HL-60 (cell line): ENCODE data around the gene NMNAT3.

ENCODE experiments used
- GABPA ChIP-seq: IDR thresholded peaks from 2 replicates; pipeline ENCODE4 v1.6.1; 2012; ENCODE audit warnings: low read depth
- POLR2AphosphoS5 ChIP-seq: IDR thresholded peaks from 2 replicates; pipeline ENCODE4 v1.6.1; 2012; ENCODE audit warnings: low read depth
- TF ChIP-seq, protein P1 (sequence below): IDR thresholded peaks from one replicate; pipeline ENCODE4 v1.5.1; 2011; ENCODE audit warnings: low read length, control low read depth, inconsistent platforms; ENCODE audit not compliant: insufficient read depth
- TF ChIP-seq, protein P2 (sequence below): IDR thresholded peaks from 2 replicates; pipeline ENCODE4 v1.6.1; 2012; ENCODE audit warnings: low read depth; ENCODE audit not compliant: insufficient replicate concordance

DNA sequence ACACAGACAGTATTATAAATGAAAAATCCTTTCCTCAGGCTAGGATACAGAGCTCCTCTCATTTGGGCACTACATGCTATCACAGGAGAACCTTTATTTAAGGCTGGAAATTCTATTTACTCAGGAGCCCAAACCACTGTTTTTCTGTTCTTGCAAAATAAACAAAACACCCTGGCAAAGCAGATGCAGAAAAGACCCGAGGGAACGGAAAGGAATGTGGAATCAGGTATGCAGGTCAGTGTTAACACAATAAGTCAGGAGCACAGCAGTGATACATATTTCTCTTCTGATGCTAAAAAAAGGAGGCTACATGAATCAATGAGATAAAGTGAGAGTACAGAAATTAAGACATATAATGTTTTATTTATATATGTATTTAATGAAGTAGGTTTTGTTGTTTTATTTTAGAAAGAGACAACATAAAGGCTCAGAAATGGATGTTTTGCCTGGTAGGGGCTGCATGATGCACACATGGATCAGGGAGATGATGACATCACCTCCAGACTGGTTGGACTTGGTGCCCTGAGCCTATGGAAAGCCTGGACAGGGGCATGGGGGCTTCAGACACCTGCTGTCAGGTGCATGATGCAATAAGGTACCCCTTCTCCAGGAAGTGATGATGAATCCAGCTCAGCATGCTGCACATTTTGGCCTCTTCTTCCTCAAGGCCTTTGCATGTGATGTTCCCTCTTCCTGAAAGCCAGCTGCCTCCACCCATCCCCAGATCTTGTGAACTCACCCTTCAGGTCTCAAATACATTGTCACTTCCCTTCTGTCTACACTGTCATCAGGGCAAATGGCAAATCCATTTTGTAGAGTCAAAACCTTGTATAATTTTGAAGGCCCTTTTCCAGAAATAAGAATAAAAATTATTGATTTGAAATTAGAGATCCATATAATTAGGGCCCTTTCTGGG, 119.2 kb downstream of the NMNAT3 start:
- TF ChIP-seq, protein P1, sequence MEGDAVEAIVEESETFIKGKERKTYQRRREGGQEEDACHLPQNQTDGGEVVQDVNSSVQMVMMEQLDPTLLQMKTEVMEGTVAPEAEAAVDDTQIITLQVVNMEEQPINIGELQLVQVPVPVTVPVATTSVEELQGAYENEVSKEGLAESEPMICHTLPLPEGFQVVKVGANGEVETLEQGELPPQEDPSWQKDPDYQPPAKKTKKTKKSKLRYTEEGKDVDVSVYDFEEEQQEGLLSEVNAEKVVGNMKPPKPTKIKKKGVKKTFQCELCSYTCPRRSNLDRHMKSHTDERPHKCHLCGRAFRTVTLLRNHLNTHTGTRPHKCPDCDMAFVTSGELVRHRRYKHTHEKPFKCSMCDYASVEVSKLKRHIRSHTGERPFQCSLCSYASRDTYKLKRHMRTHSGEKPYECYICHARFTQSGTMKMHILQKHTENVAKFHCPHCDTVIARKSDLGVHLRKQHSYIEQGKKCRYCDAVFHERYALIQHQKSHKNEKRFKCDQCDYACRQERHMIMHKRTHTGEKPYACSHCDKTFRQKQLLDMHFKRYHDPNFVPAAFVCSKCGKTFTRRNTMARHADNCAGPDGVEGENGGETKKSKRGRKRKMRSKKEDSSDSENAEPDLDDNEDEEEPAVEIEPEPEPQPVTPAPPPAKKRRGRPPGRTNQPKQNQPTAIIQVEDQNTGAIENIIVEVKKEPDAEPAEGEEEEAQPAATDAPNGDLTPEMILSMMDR: no peak
- no peak for TF ChIP-seq POLR2AphosphoS5
- TF ChIP-seq, protein P2, sequence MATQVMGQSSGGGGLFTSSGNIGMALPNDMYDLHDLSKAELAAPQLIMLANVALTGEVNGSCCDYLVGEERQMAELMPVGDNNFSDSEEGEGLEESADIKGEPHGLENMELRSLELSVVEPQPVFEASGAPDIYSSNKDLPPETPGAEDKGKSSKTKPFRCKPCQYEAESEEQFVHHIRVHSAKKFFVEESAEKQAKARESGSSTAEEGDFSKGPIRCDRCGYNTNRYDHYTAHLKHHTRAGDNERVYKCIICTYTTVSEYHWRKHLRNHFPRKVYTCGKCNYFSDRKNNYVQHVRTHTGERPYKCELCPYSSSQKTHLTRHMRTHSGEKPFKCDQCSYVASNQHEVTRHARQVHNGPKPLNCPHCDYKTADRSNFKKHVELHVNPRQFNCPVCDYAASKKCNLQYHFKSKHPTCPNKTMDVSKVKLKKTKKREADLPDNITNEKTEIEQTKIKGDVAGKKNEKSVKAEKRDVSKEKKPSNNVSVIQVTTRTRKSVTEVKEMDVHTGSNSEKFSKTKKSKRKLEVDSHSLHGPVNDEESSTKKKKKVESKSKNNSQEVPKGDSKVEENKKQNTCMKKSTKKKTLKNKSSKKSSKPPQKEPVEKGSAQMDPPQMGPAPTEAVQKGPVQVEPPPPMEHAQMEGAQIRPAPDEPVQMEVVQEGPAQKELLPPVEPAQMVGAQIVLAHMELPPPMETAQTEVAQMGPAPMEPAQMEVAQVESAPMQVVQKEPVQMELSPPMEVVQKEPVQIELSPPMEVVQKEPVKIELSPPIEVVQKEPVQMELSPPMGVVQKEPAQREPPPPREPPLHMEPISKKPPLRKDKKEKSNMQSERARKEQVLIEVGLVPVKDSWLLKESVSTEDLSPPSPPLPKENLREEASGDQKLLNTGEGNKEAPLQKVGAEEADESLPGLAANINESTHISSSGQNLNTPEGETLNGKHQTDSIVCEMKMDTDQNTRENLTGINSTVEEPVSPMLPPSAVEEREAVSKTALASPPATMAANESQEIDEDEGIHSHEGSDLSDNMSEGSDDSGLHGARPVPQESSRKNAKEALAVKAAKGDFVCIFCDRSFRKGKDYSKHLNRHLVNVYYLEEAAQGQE: no peak
- no peak for TF ChIP-seq GABPA
